ENCODE data around the gene NUP62.

DNA sequence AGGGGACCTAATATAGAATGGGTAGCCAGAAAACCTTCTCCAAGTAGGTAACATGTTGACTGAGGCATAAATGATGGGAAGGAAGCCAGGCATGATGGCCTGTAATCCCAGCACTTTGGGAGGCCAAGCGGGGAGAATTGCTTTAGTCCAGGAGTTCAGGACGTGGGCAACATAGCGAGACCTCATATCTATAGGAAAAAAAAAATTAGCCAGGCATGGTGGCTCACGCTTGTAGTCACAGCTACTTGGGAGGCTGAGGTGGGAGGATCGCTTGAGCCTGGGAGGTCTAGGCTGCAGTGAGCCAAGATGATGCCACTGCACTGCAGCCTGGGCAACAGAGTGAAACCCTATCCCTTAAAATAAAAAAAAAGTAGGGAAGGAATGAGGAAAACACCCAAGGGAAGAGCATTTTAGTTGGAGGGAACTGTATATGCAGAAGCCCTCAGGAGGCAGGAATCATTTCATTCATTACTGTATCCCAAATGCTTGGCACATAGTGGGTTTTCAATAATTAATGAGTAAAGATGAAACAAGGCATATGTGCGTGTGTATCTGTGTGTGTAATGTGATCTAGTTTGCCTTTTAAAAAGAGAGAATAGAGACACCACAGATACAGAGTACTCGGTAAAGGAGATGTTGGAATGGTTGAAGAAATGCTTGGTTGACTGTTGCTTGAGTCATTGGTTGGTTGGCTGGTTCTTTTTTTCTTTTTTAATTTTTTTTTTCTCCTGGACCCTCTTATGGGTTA, 2.2 kb upstream of the NUP62 start:
- TF ChIP-seq, protein P1, sequence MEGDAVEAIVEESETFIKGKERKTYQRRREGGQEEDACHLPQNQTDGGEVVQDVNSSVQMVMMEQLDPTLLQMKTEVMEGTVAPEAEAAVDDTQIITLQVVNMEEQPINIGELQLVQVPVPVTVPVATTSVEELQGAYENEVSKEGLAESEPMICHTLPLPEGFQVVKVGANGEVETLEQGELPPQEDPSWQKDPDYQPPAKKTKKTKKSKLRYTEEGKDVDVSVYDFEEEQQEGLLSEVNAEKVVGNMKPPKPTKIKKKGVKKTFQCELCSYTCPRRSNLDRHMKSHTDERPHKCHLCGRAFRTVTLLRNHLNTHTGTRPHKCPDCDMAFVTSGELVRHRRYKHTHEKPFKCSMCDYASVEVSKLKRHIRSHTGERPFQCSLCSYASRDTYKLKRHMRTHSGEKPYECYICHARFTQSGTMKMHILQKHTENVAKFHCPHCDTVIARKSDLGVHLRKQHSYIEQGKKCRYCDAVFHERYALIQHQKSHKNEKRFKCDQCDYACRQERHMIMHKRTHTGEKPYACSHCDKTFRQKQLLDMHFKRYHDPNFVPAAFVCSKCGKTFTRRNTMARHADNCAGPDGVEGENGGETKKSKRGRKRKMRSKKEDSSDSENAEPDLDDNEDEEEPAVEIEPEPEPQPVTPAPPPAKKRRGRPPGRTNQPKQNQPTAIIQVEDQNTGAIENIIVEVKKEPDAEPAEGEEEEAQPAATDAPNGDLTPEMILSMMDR (IDR thresholded peaks at IDR 0.05 in 2 of 3, conservative IDR thresholded peaks at IDR 0.05 in 1 of 3; ENCODE audit: borderline replicate concordance in 1 of 3, insufficient read depth in 1 of 3, low read depth in 2 of 3, low read length in 2 of 3): no peak
- TF ChIP-seq, protein P2, sequence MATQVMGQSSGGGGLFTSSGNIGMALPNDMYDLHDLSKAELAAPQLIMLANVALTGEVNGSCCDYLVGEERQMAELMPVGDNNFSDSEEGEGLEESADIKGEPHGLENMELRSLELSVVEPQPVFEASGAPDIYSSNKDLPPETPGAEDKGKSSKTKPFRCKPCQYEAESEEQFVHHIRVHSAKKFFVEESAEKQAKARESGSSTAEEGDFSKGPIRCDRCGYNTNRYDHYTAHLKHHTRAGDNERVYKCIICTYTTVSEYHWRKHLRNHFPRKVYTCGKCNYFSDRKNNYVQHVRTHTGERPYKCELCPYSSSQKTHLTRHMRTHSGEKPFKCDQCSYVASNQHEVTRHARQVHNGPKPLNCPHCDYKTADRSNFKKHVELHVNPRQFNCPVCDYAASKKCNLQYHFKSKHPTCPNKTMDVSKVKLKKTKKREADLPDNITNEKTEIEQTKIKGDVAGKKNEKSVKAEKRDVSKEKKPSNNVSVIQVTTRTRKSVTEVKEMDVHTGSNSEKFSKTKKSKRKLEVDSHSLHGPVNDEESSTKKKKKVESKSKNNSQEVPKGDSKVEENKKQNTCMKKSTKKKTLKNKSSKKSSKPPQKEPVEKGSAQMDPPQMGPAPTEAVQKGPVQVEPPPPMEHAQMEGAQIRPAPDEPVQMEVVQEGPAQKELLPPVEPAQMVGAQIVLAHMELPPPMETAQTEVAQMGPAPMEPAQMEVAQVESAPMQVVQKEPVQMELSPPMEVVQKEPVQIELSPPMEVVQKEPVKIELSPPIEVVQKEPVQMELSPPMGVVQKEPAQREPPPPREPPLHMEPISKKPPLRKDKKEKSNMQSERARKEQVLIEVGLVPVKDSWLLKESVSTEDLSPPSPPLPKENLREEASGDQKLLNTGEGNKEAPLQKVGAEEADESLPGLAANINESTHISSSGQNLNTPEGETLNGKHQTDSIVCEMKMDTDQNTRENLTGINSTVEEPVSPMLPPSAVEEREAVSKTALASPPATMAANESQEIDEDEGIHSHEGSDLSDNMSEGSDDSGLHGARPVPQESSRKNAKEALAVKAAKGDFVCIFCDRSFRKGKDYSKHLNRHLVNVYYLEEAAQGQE (IDR thresholded peaks at IDR 0.05; ENCODE audit: low read depth): no peak
- TF ChIP-seq YY1 (IDR thresholded peaks at IDR 0.05; ENCODE audit: extremely low read depth, insufficient replicate concordance, low read depth, low read length) (no peak), CEBPB (IDR thresholded peaks at IDR 0.05; ENCODE audit: low read depth) (no peak), MAX (IDR thresholded peaks at IDR 0.05) (no peak), EZH2 (IDR thresholded peaks at IDR 0.05) (no peak), TCF7L2 (IDR thresholded peaks at IDR 0.05; ENCODE audit: borderline replicate concordance, extremely low read depth, insufficient read depth, insufficient read length) (no peak), RAD21 (IDR thresholded peaks at IDR 0.05; ENCODE audit: low read depth) (no peak), POLR2A (IDR thresholded peaks at IDR 0.05; ENCODE audit: borderline replicate concordance, extremely low read depth, insufficient read depth, insufficient read length) (no peak)
